ENCODE data around the gene STX7.

Gene STX7

DNA sequence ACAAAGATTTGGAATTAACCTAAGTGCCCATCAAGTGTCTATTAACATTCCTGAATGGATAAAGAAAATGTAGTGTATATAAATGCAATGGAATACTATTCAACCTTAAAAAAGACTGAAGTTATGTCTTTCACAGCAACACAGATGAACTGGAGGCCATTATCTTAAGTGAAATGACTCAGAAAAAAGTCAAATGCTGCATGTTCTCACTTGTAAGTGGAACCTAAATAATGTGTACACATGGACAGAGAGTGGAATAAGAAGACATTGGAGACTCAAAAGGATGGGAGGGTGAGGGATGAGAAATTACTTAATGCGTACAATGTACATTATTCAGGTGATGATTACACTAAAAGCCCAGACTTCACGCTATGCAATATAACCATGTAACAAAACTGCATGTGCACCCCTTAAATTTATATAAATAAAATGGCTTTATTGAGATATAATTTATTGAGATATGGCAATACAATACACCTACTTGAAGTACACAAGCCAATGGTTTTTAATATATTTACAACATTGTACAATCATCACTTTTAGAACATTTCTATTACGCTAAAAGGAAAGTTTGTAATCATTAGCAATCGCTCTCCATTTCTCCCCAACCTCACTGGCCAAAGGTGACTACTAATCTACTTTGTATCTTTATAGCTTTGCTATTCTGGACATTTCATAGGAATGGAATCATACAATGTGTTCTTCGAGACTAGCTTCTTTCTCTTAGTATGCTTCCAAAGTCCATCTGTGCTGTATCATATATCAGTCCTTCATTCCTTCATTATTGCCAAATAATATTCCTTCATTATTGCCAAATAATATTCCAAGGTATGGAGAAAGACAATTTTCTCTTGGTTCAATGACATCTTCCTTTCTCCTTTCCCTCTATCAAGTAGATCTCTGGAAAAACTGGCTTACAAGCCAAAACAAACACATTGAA is 5.8 kb downstream of the STX7 start:
- no peak for DNase-seq (ENCODE audit: low read depth)

DNA sequence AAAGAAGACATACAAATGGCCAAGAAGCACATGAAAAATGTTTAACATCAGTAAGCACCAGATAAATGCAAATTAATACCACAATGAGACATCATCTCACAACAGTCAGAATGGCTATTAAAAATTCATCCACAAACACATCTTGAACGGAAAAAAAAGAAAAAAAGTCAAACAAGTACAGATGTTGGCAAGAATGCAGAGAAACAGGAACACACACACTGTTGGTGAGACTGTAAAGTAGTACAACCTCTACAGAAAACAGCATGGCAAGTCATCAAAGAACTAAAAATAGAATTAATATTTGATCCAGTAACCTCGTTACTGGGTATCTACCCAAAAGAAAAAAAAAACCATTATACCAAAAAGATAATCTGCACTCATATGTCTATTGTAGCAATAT is 6.5 kb downstream of the STX7 start:
- DNase-seq (ENCODE audit: low read depth) = no peak

DNA sequence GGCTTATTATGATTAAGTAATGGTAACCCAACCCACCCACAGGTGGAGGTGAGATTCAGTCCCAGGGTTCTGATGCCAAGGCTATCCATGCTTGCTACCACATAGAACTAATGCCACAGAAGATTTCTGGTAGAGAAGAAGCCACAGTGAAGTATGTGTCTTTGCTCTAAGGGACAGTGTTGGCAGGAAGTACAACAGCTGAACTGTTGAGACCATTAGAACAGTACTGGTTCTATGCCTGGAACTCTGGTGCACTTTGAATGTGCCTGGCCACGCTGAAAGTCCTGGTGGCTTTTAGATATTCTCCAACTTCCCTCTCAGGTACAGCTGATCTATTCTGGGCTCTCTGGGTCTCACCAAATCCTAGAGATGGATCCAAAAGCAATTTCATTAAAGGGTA is 7.8 kb downstream of the STX7 start:
- no peak for DNase-seq (ENCODE audit: low read depth)

DNA sequence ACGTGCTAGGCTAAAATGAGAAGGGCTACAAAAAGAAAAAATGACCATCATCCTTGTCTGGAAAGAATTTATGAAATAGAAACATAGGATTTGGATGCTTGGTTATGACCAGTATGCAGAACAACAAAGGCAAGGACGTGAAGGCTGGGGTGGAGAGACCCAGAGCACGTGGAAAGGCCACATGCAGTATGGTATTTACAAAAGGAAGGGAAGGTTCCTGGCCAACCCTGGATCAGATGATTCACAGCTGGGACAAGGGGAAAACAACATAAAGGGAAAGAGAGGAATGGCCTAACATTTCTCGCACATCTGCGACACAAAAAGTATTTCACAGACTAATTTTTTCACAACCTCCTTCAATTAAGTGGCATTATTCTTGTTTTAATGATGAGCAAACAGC is 8.2 kb downstream of the STX7 start:
- DNase-seq (ENCODE audit: low read depth) = no peak

DNA sequence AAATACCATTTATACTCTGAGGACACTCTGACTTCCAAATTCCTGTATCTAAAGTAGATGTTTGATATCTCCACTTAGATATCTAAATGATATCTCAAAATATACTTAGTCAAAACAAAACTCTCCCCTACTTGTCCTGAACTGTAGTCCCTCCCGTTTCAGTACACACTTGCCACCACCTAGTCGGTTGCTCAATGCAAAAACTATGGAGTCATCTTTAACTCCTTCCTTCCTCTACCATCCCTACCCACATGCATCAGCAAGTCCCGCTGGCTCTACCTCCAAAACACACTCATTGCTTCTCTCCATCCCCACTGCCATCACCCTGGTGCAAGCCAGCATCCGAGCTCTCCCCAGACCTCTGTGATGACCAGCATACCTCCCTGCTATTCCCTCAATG is 13.2 kb downstream of the STX7 start:
- DNase-seq (ENCODE audit: low read depth) = no peak

DNA sequence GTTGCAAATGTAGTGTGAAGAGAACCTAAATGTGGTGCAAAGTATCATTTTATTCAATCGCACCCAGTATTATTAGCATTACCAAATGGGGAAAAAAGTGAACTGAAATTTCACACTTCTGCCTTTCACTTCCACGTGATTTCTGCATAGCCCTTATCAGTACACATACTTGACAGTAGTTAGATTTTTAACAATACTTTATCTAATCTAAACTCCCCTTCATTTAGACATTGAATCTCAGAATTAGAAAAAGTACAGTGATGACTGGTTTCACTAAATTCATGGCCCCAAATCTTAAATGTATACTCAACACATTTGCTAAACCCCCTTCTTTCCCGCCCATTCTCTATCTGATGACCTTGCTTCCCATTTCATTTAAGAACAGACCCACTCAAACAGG is 14.3 kb downstream of the STX7 start:
- DNase-seq (ENCODE audit: low read depth) = no peak

DNA sequence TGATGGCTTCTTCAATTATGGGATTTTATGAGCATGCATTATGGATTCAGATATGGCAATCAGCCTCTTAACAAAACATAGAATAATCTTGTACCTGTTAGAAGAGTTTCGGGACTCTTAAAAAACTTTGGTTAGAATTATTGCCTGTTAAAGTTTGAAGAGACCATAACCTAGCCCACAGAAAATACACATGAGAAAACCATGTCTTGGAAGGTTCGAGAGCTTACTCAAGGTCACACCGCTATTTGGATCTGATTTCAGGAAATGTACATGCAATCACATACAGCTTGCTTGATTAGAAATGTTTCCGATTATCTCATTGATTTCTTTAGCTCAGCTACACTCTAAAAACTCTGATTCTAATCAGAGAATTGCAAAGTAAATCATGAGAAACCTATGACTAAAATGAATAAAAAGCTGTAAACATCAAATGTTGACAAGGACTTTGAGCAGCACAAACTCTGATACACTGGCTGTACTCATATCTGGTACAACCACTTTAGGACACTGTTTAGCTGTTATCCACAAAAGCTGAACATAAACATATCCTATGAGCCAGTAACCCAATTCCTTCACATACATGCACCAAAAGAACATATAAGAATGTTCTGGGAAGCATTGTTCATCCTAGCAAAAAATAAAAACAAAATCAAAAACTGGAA is 16.3 kb downstream of the STX7 start:
- DNase-seq (ENCODE audit: low read depth) = no peak

DNA sequence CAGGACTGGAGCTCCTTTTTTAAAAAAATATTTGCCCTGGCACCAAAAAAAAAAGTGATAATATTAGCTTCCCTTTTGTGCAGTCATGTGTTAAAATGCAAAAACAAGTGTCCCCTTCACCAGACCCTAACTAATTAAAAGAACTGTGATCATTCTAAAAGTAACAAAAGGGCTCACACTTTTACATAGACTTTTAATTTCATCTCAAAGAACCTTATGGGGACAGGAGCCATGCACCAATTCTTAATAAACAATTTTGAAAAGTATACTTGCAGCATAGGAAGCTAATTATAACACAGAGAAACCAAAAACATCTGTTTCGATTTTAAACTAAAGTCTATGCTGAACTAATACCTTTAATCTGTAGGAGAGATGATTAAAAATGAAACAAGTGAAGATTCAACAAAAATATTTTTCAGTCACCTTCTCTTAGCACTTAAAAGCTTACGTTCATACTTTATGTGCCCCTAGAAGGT is 17.3 kb downstream of the STX7 start:
- no peak for DNase-seq (ENCODE audit: low read depth)

DNA sequence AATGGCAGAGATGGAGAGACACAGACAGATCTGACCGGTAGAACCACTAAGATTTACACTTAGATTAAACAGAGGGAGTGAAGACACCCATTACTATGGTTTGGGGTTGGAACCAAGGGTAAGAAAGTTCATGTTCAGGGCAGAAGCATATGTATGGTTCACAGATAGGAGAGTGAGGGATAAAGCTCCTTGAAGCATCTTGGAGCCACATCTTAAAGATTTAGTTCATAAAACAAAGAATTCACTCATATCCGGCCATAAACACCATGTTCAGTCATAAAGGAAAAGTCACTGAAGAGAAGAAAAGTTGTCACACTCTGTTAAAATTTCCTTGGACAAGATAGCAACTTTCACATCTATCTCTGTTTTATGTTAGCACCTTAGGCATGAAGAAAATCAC is 18.0 kb downstream of the STX7 start:
- no peak for DNase-seq (ENCODE audit: low read depth)

DNA sequence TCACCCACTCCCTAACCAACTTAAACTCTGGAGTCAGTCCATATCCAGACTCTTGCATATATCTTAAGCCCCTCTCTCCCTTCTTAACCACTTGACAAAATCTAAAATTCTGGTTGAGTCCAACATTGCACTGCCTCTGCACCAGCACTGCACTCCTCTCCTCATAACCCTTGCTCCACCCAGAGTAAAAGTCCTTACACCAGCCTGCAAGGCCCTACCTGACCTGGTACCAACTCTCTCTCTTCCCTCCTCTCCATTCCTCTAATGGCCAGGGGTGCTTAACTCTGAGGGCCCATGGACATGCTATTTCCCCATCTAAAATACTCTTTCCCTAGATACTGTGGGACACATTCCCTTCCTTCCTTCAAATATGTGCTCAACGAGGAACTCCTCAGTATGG is 21.0 kb downstream of the STX7 start:
- DNase-seq (ENCODE audit: low read depth) = no peak

DNA sequence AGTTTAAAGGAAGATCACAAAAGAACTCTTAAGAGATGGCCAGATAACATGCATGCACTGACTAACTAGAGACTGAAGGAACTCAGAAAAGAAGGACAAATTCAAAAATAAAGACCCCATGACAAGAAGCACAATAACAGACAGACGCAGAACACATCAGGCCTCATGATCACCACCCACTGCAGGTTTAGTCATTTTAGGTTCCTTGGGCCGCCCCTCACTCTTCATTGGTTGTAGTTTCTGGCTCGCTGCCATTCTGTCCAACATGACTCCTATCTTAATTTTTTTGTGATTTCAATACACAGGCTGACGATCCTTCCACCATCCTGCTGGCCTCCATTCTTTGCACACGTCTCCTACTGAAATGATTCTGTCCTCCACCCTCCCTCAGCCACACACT is 21.6 kb downstream of the STX7 start:
- DNase-seq (ENCODE audit: low read depth) = no peak

DNA sequence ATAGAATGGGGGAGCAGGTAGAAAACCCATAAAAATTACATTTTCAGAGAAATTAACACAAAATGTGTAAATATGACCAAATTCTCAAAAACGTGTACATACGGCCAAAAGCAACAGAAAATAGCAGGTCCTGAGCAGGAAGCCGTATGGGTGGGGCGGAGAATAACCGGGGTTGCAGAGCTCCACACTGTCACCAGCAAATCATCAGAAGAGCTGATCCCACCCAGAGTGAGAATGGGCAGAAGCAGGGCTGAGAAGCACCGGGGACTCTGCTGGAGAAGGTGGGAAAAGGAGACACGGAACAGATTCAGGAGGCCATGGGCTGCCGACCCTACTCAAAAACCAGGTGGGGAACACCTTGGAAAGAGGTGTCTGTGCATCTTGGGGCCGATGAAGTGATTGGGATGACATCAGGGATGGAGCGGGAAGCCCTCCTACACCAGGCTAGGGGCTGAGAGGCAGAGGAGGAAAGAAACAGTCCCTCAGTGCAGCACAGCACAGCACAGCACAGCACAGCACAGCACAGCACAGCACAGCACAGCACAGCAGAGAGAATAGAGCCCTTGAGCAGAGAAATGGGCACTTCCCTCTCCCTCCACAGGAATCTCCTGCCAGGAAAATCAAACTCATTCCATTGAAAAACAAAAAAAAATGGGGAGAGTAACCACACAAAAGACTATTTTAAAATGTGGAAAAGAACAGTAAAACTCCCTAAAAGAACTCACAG is 22.3 kb downstream of the STX7 start:
- no peak for DNase-seq (ENCODE audit: low read depth)

DNA sequence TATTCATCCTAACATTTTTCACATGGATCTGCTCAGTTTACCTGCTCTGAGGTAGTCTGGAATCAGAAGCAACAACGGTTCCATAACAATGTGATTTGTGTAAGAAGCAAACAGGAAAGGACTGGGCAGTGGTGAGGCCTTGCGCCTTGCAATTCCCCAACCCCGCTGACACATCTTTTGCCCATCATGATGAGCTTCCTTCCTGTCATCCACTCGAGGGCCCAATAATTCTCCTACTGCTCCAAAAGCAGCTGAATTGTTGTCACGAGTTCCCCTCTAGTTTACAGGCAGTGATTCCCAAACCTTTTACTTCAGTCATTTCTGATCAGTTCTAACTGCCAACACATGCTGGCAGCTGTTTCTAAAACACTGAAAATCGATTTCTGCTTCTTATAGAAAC is 22.9 kb downstream of the STX7 start:
- no peak for DNase-seq (ENCODE audit: low read depth)

DNA sequence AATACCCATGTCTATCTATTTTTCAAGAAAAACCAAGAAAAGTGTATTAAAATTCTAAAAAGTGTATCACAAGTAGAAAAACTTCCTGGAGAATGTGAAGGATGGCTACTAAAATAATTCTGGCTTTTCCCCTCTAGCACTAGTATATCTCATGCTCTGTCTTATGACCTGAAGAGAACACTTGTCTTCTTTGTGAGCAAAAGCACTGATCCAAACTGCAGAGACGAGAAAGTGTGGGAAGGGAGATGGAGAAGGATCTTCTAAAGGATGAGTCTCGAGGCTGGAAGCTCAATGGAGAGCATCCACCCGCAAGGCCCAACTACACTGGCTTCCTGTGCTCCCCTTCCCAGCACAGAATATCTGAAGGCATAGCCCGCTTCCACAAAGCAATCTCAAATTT is 23.5 kb downstream of the STX7 start:
- no peak for DNase-seq (ENCODE audit: low read depth)

DNA sequence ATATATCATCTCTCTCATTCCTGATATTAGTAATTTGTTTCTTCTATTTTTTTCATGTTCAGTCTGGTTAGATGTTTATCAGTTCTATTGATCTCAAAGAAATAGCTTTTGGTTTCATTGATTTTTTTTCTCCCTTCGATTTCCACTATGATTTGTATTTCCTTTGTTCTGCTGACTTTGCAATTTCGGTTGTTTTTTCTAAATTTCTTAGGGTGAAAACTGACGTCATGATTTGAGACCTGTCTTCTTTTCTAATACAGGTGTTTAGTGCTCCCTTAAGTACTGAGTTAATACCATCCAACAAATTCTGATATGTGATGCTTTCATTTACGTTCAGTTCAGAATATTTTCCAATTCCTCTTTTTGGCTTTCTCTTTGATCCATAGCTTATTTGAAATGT is 25.2 kb downstream of the STX7 start:
- DNase-seq (ENCODE audit: low read depth) = no peak

DNA sequence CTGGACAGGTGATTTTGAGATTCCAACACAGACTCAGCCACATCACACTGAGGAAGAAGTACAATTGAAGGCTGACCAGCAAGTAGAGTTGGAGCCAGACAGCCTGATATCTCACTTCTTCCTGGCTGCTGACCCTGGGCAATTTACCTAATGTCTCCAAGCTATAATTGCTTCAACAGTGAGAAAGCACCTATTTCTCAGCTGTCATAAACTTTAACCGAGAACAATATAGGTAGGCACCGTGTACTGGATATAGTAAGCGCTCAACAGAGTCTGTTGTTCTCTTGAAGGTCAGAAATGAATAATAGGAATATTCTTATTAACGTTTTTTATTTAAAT is 28.3 kb downstream of the STX7 start:
- DNase-seq (ENCODE audit: low read depth) = no peak

DNA sequence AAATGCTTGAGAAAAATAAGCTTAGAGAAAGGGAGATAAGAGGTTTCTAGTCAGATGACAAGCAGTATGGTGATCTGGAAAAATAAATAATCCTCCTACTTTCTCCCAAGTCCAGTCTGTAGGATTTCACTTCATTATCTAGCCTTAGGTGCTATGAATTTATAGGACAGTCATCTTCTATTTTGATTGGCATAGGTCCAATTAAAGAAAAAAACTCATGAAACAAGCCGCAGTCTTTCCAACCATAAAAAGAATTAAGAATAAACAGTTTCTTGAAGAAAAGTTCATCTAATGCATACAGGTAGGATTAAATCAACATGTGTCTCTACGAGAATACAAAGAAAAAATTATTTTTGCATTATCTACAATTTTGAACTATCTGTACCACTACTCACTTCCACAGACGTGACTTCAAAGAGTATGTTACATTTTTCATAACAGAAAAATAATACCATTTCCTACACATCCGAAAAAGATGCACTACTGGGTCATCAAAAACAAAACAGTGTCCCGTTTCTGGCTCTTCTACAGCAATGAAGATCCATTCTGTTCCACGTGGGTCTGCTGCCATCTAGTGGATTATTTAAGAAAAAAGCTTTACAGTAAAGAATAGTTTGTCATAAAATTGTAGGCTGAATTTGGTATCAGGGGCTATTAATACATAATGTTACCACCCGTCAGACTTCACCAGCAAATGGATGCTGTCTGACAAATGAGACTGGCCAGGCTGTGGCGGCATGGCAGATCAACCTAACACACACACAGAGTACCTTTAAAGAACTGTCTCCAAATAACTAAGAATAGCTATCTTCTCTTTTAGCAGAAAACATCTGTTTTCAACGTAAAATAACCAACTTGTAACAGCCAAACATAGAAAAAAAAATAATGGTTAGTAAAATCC is 28.9 kb downstream of the STX7 start:
- DNase-seq (ENCODE audit: low read depth) = no peak

DNA sequence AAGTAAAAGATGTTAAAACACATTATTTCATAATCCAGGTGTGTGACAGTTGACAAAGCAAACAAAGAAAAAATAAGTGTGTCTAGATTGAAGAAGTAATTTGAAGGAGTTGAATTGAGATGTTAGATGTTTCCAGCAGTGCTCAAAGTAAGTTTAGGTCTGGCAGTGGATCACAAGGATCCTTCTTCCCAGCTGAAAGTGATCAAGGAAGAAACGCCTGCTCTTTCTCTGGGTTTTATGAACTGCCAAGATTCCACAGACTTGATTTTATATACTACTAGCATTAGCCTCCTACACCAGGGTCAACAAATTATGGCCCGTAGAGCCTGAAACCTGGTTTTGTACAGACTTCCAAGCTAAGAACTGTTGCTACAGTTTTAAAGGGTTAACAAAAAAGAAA is 30.3 kb downstream of the STX7 start:
- no peak for DNase-seq (ENCODE audit: low read depth)

DNA sequence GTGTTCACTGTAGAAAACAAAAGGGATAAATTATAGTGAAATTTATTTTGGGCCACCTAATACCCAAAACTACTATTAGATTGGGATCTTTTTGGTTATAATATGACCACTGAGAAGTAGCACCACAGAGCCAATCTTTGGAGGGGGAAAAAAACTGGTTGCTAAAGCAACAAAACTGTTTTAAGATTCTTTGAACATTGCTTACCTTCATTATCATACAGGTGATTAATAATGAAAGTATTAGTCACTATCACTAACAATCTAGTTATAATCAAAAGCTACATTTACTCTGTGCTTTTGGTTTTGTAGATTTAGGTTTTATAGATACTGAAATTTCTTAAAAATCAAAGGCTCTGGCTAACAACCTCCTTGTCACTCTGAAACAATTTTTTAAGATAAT is 31.7 kb downstream of the STX7 start:
- DNase-seq (ENCODE audit: low read depth) = no peak

DNA sequence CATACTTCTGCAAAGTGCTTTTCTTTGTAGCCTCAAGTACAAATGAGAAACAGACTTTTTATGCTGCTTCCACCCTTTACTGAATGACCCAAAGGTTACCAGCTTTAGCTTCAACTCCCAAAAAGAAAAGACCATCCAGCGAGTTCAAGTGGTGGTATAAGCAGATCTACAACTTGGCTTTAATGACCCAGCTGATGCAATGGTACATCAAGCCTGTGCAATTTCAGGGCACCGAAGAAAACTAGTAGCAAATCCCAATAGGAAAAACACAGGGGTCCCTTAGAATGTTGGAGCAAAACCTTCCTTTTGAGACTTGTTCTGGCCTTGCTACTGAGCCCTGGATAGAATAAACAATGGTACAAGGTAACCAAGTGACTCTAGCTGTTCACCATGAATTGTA is 33.8 kb downstream of the STX7 start:
- DNase-seq (ENCODE audit: low read depth) = no peak

DNA sequence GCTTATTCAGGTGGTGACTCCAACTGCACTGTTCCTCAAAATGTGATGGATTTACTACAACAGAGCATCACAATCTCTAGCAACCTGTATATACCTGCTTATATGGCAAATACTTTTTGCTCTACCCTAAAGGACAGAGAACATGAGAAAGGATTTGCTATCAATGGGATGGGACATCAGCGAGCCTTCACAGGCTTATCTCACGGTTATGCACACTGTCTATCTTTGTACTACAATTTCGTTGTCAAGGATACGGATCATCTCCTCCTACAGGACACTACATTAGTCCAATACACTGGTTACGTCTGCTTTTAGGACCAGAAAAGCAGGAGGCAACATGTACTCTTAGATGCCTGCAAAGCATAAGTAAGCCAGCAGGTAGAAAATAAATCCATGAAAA is 34.2 kb downstream of the STX7 start:
- no peak for DNase-seq (ENCODE audit: low read depth)

DNA sequence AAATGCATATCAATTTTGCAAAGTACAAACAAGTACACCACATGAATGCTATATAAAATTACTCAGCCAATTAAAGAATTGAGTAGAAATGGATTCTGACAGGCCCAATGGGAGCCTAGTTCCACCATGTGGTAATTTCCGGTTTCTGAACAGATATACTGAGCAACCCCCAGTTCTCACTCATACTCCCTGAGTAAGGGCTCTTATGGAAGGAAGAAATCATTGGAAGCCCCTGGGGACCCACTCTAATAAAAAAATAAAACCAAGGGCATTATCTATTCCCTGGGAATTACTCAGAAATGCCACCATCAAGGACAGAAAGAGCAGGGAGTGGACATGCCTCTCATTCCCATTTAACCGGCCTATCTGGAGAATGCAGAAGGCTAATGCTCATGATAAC is 34.6 kb downstream of the STX7 start:
- DNase-seq (ENCODE audit: low read depth) = no peak
